GM18858 (cell line): ENCODE data around the gene RPL22.

Experiments
- ATAC-seq: cut with Tn5 transposase; IDR thresholded peaks from one replicate; pipeline ENCODE4 v1.9.1; 2021; ENCODE audit not compliant: unreplicated experiment

The RPL22 gene

GRCh38 chr1:6157132-6157527, 42.3 kb downstream of the RPL22 start:
- ATAC-seq: no peak

DNA sequence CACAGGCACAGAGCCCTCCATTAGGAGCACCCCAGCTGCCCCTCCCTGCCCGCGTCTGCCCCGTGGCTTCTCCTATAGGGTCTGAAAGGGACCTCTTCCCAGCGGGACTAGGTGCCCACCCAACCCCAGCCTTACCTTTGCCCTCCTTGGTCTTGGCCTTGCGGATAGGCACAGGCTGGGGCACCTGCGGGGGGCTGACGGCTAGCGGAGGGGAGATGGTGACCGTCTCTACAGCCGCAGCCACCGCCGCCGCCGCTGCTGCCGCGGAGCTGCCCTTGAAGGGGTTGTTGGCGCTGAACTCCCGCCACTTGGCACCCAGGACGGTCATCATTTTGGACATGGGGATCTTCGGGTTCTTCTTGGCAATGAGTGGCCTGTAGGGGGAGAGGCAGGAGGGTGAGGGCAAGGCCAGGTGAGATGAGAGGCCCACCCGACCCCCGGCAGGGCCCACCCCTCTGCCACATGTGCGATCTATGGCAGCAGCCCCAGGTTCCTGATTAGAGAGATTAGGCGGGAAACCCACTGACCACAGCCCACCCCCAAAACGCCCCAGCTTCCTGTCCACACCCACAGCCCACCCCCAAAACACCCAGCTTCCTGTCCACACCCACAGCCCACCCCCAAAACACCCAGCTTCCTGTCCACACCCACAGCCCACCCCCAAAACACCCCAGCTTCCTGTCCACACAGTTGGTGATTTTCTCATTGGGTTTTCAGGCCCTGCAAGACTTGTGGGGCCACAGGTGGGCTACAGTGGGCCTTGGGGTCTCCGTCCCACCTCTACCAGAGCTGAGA, 44.7 kb downstream of the RPL22 start:
- ATAC-seq: no peak

- ATAC-seq: no peak
Measured at GRCh38 chr1:6152882-6153281, 46.5 kb downstream of the RPL22 start.

DNA sequence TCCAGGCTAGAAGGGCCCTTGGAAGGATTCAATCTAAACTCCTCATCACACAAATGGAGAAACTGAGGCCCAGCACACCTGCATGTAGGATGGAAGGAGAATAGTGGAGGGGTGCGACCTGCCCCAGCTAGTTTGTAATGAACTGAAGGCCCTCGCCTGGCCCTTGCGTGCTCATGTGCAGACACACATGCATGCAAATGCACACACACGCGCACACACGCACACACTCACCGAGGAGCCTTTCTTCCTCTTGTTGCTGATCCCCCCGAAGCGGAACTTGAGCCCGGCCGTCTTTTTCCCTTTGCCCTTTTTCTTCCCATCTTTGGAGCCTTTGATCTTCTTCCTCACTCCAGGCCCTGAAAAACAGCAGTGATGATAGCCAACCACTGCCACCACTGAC, 47.2 kb downstream of the RPL22 start:
- ATAC-seq: no peak

GRCh38 chr1:6151291-6151822, 48.0 kb downstream of the RPL22 start:
- no peak for ATAC-seq

GRCh38 chr1:6150006-6150938, 49.1 kb downstream of the RPL22 start:
- ATAC-seq: no peak

DNA sequence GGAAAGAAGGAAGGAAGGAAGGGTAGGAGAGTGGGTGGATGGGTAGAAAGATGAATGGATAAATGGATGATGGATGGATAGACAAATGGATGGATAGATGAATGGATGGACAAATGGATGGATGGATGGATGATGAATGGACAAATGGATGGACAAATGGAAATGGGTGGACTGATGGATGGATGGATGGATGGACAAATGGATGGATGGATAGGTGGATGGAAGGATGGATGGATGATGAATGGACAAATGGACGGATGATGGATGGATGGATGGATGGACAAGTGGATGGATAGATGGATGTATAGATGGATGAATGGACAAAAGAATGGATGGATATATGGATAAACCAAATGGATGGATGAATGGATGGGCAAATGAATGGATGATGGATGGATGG, 49.8 kb downstream of the RPL22 start:
- no peak for ATAC-seq

DNA sequence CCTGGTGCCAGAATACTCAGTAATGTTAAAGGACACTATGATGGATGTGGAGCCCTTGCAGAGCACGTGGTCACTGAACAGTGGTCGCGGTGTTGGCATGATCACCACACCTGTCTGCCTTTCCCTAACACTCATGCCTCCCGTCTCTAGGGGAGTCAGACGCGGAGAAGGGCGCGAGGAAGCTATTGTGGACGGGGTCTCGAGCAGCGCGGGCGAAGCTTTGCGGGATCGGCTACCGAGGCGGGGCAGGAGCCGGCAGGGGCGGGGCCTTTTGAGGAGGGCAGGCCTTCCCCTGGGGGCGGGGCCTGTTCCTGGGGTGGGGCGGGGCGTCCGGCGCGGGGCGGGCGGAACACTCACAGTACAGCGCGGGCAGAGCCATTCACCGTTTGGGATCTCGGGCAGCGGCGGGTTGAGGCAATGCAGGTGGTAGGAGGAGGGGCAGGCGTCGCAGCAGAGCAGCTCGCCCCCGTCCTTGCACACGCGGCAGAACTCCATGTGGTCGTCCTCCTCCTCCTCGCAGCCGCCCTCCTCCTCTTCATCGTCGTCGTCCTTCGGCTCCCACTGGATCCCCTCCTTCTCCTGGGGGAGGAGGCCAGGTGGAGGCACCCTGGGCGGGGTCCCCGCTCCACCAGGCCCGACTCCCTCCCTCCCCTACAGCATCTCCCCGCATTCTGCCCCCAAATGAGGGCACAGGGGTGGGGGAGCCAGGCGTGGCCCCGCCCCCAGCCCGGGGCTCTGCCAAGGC, 50.7 kb downstream of the RPL22 start:
- no peak for ATAC-seq

- no peak for ATAC-seq
Measured at GRCh38 chr1:6145864-6146410, 53.5 kb downstream of the RPL22 start.

- ATAC-seq: no peak
Measured at GRCh38 chr1:6145396-6145750, 54.0 kb downstream of the RPL22 start.

DNA sequence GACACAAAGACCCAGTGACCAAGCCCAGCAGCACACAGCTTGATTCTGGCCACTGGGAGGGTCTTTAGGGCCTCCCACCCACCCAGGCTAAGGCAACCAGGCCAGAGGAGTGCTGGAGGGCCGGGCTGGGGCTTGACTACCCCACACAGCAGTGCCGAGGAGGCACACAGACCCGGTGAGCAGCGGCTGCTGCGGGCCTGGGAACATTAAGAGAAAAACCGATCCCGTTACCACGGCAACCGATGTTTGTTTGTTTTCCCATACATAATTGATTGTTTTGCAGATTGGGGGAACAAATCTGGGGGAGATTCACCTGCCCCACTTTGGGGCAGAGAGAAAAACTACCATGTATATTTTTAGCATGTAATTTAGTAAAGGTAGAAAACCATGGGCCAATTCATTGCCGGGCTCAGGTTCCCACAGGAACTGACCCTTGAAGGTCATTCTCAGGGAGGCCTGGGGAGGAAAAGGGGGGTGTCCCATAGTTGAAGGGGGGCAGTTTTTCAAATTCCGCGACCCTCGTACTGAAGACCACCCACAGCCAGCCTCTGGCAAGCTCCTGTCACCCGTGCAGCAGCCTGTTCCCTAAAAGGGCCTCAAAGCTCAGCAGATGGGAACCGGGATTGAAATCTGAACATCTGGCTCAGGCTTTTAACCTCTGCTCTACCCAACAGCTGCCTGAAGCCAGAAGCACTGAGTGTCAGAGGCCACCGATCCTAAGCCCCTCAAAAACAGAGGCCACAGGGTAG, 54.6 kb downstream of the RPL22 start:
- no peak for ATAC-seq

DNA sequence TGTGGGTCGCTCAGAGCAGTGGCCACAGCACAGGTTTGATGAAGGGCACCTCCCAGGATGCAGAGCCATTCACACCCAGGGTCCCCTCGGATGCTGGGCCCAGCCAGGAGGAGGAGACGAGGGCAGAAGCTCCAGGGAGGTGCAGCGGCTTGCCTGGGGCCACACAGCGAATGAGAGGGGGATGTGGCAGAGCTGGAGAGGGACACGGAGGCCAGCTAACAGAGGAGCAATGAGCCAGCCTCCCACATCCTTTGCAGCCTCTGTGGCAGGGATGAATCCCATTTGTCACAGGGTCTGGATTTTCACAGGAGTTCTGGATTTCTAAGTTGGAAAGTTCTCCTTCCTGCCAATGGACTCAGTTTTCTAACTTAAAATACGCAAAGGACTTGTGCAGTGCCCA, 55.2 kb downstream of the RPL22 start:
- no peak for ATAC-seq

GRCh38 chr1:6143395-6143794, 56.0 kb downstream of the RPL22 start:
- ATAC-seq: no peak

GRCh38 chr1:6142734-6143133, 56.7 kb downstream of the RPL22 start:
- ATAC-seq: no peak

GRCh38 chr1:6142036-6142621, 57.3 kb downstream of the RPL22 start:
- no peak for ATAC-seq

DNA sequence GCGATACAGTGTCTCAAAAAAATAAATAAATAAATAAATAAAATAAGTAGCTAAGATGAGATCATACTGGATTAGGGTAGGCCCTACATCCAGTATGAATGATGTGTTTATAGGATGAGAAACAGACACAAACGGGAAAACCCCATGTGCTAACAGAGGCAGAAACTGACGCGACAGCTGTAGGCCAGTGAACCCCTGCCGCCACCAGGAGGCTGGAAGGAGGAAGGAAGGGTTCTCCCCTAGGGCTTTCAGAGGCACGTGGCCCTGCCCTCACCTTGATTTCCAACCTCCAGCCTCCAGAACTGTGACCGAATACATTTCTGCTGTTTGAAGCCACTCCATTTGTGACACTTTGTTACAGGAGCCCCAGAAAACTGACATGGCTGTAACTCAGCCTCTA, 57.8 kb downstream of the RPL22 start:
- no peak for ATAC-seq

GRCh38 chr1:6140413-6140812, 59.0 kb downstream of the RPL22 start:
- ATAC-seq: no peak

DNA sequence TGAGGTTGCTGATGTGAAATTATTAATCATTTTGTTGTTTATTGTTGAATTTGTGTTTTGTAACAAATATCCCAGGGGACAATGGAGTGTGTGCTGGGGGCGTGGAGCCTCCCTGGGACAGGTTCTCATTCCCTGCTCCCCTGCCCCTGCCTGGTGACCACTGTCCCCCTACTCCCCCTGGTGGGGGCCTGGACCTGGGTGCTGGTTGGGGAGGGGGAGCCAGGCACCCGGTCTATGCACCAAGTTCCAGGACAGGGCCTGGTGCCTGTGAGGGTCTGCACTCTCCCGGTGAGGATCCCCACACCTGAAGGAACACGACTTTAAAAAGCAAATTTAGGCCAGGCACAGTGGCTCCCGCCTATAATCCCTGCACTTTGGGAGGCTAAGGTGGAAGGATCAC, 61.6 kb downstream of the RPL22 start:
- ATAC-seq: no peak

GRCh38 chr1:6136516-6137220, 62.7 kb downstream of the RPL22 start:
- ATAC-seq: no peak
